K562 (cell line): Measurements from ENCODE around the gene SLC35B1. TPM values are rescaled to one million over a fixed set of nuclear protein-coding genes. Genes with fewer than 3 reads are reported as not detected.

Experiments
- ATAC-seq: fragments of 200-7000 bp; cut with Tn5 transposase; 3 replicates; pipeline ENCODE4 v1.9.1; 2020; ENCODE audit warnings: moderate library complexity
- BruUV-seq: library from RNA; stranded (reverse); fragments of 400-500 nt; replicated peaks from 2 replicates; lab custom pipeline; 2021; lab: Mats Ljungman, UMichigan
- CTCF ChIA-PET: fragments of 300-600 bp; formaldehyde crosslinking; extraction: SDS; loops from one replicate; lab custom pipeline; 2021; ENCODE audit warnings: low intra/inter-chr PET ratio; lab: Yijun Ruan, JAX
- POLR2A ChIA-PET: fragments of 300-600, 350-650 bp; sonication (Branson Sonifier 250); formaldehyde crosslinking; extraction: SDS; loops from one replicate; lab custom pipeline; 2021; ENCODE audit warnings: antibody characterized with exemption, inconsistent platforms; lab: Yijun Ruan, JAX
- DNase-seq, 4 experiments: peaks; one replicate each; pipeline versions ENCODE4 v3.0.0 to v3.0.0-alpha.2; 2011 to 2018; ENCODE audit warnings: low spot score in 3 of 4, mixed read lengths in 3 of 4; ENCODE audit errors: extremely low read depth in 1 of 4
- FAIRE-seq: peaks from 2 replicates; lab custom pipeline; 2011; peaks lifted over from hg19 to GRCh38; lab: Jason Lieb, UNC
- H2AFZ ChIP-seq: 2 replicates; pipeline ENCODE4 v1.6.0; 2011; ENCODE audit warnings: low read depth, low read length, control low read depth, inconsistent platforms
- H3K27ac ChIP-seq: fragments of 200-600 bp; 3 replicates; pipeline ENCODE4 v1.8.0; 2011; ENCODE audit warnings: low read depth, mild to moderate bottlenecking, control low read depth, inconsistent platforms, low read length, moderate library complexity, mixed read lengths; ENCODE audit errors: extremely low read depth
- H3K27me3 ChIP-seq, 2 experiments: fragments of 300-600 bp in 1 of 2; 2 replicates in 1 of 2; 3 replicates in 1 of 2; pipeline versions ENCODE4 v1.6.0 to v1.8.0; 2011; ENCODE audit warnings: inconsistent platforms in 2 of 2, low read length in 2 of 2, mild to moderate bottlenecking in 1 of 2, mixed read lengths in 1 of 2, moderate library complexity in 1 of 2; ENCODE audit not compliant: control insufficient read depth in 2 of 2, insufficient read depth in 2 of 2
- H3K36me3 ChIP-seq: fragments of 300-600 bp; 3 replicates; pipeline ENCODE4 v1.8.0; 2011; ENCODE audit warnings: mild to moderate bottlenecking, low read length, inconsistent platforms; ENCODE audit not compliant: control insufficient read depth, insufficient read depth
- H3K4me1 ChIP-seq, 2 experiments: fragments of 200-600 bp in 1 of 2; replicated peaks in 1 of 2; 2 replicates in 1 of 2; 3 replicates in 1 of 2; pipeline versions ENCODE4 v1.5.1 to v1.8.0; 2011; ENCODE audit warnings: inconsistent platforms in 2 of 2, low read length in 2 of 2, mild to moderate bottlenecking in 1 of 2, mixed read lengths in 1 of 2, moderate library complexity in 1 of 2; ENCODE audit not compliant: control insufficient read depth in 2 of 2, insufficient read depth in 2 of 2
- H3K4me2 ChIP-seq: 2 replicates; pipeline ENCODE4 v1.6.1; 2011; ENCODE audit warnings: low read length, control low read depth, inconsistent platforms, mixed read lengths; ENCODE audit not compliant: insufficient read depth
- H3K4me3 ChIP-seq: fragments of 200-600 bp; sonication (generic), shearing (Covaris generic); 2 replicates; pipeline ENCODE4 v1.5.1; 2016; ENCODE audit warnings: control low read depth, inconsistent platforms
- H3K79me2 ChIP-seq: fragments of 200-600 bp; 3 replicates; pipeline ENCODE4 v1.8.0; 2011; ENCODE audit warnings: low read length, inconsistent platforms; ENCODE audit not compliant: control insufficient read depth, insufficient read depth
- H3K9ac ChIP-seq, 2 experiments: 2 replicates each; pipeline versions ENCODE4 v1.6.0 to v1.6.1; 2011; ENCODE audit warnings: low read depth in 2 of 2, low read length in 2 of 2, control low read depth in 1 of 2, inconsistent platforms in 1 of 2, mild to moderate bottlenecking in 1 of 2, mixed read lengths in 1 of 2; ENCODE audit not compliant: insufficient read depth in 1 of 2
- H3K9me1 ChIP-seq: one replicate; pipeline ENCODE4 v1.6.0; 2011; ENCODE audit warnings: inconsistent platforms, mild to moderate bottlenecking, low read length, moderate library complexity; ENCODE audit not compliant: control insufficient read depth, insufficient read depth
- H3K9me3 ChIP-seq: replicated peaks from 2 replicates; pipeline ENCODE4 v1.5.1; 2011; ENCODE audit warnings: low read depth, low read length, inconsistent platforms; ENCODE audit not compliant: control insufficient read depth, insufficient read depth
- H4K20me1 ChIP-seq: replicated peaks from 2 replicates; pipeline ENCODE4 v1.6.1; 2011; ENCODE audit warnings: low read length, inconsistent platforms, mixed read lengths; ENCODE audit not compliant: control insufficient read depth, insufficient read depth
- ADNP ChIP-seq: fragments of 200-800 bp; sonication (Bioruptor generic); IDR thresholded peaks from 2 replicates; pipeline ENCODE4 v1.6.1; 2016; ENCODE audit warnings: missing genetic modification characterization, missing compliant biosample characterization
- BCOR ChIP-seq: fragments of 450-650 bp; IDR thresholded peaks from 2 replicates; pipeline ENCODE4 v1.6.1; 2016
- CBX1 ChIP-seq: sonication (generic); IDR thresholded peaks from 2 replicates; pipeline ENCODE4 v1.6.1; 2016; ENCODE audit warnings: antibody characterized with exemption, low read depth, mild to moderate bottlenecking
- CHD4 ChIP-seq: fragments of 200-600 bp; sonication (generic); IDR thresholded peaks from 3 replicates; pipeline ENCODE4 v1.6.1; 2012; ENCODE audit warnings: low read depth, mild to moderate bottlenecking, mixed read lengths, low read length, inconsistent platforms; ENCODE audit not compliant: insufficient read depth, insufficient replicate concordance, poor library complexity, severe bottlenecking
- GATAD2B ChIP-seq: fragments of 450-650 bp; IDR thresholded peaks from 2 replicates; pipeline ENCODE4 v1.6.1; 2017; ENCODE audit warnings: mild to moderate bottlenecking, borderline replicate concordance
- HDAC2 ChIP-seq: fragments of 450-650 bp; IDR thresholded peaks from 2 replicates; pipeline ENCODE4 v1.6.1; 2016; ENCODE audit warnings: mild to moderate bottlenecking
- KDM1A ChIP-seq, 2 experiments: fragments of 450-650 bp; IDR thresholded peaks; 2 replicates each; pipeline ENCODE4 v1.6.1; 2016; ENCODE audit warnings: mild to moderate bottlenecking in 2 of 2
- MTA3 ChIP-seq: fragments of 450-650 bp; formaldehyde crosslinking; IDR thresholded peaks from 2 replicates; pipeline ENCODE4 v1.6.1; 2017; ENCODE audit warnings: mild to moderate bottlenecking, borderline replicate concordance
- MYNN ChIP-seq, 2 experiments: sonication (generic); formaldehyde crosslinking in 1 of 2; IDR thresholded peaks; 2 replicates each; pipeline versions ENCODE4 v1.5.0 to v1.6.1; 2016 to 2020; ENCODE audit warnings: antibody characterized with exemption in 1 of 2, missing genetic modification reagents in 1 of 2
- RBM25 ChIP-seq: fragments of 200-400 bp; formaldehyde crosslinking; IDR thresholded peaks from 2 replicates; pipeline ENCODE4 v1.6.1; 2018; ENCODE audit warnings: low read length, low read depth, moderate library complexity; ENCODE audit not compliant: severe bottlenecking
- RCOR1 ChIP-seq, 2 experiments: IDR thresholded peaks; 2 replicates each; pipeline ENCODE4 v1.6.1; 2012; ENCODE audit warnings: low read depth in 2 of 2, low read length in 2 of 2, borderline replicate concordance in 1 of 2, improper control_type of control experiment in 1 of 2
- ZFX ChIP-seq: sonication (generic); formaldehyde crosslinking; IDR thresholded peaks from 2 replicates; pipeline ENCODE4 v1.8.0; 2022; ENCODE audit warnings: mild to moderate bottlenecking, missing genetic modification reagents, moderate library complexity
- ZNF175 ChIP-seq: fragments of 200-800 bp; sonication (Bioruptor generic); IDR thresholded peaks from 2 replicates; pipeline ENCODE4 v1.6.1; 2016; ENCODE audit warnings: low read depth, mild to moderate bottlenecking, missing genetic modification characterization, missing compliant biosample characterization
- ZNF224 ChIP-seq: sonication (generic); formaldehyde crosslinking; IDR thresholded peaks from 2 replicates; pipeline ENCODE4 v1.8.0; 2022; ENCODE audit warnings: mild to moderate bottlenecking, missing genetic modification reagents
- ZNF57 ChIP-seq: fragments of 450-650 bp; formaldehyde crosslinking; IDR thresholded peaks from 2 replicates; pipeline ENCODE4 v1.4.0; 2020; ENCODE audit warnings: mild to moderate bottlenecking, moderate library complexity
- ZNF77 ChIP-seq: fragments of 250-450 bp; sonication (Bioruptor Pico); IDR thresholded peaks from 2 replicates; pipeline ENCODE4 v1.5.0; 2020
- WGBS: fragments of 100-300 bp; shearing (Covaris generic); methylation state at CpG from one replicate; pipeline ENCODE4 v1.1.6; 2016; ENCODE audit warnings: low coverage, mixed read lengths; ENCODE audit not compliant: insufficient coverage; ENCODE audit errors: missing lambda C conversion rate; 5-methylcytosine and 5-hydroxymethylcytosine counted together
- in situ Hi-C: fragments of 300-500 bp; cut with MboI; formaldehyde crosslinking; loops from 4 replicates; pipeline ENCODE4 v1.15.0; 2018; ENCODE audit warnings: inconsistent platforms, mixed read lengths
- intact Hi-C: fragments of 100-400 bp; cut with micrococcal nuclease; formaldehyde crosslinking; loops from 2 replicates; pipeline ENCODE4 v1.14.2; 2022
- polyA plus RNA-seq, 8 experiments: library from polyadenylated mRNA; depleted of rRNA in 4 of 8; stranded (reverse) in 5 of 8; unstranded in 3 of 8; fragments of >200 nt; fragmentation: Nextera tagmentation in 2 of 8; fragmentation: Illumina TruSeq in 1 of 8; extraction: Ambion mirVana in 2 of 8; extraction: Trizol in 1 of 8; gene quantifications; 2 replicates each; pipeline versions ENCODE4 v1.2.1 to v1.2.3, GENCODE V29; 2011 to 2014; ENCODE audit warnings: inconsistent platforms in 1 of 8, missing spikeins in 1 of 8
- total RNA-seq, 7 experiments: library from RNA; depleted of rRNA in 6 of 7; stranded (reverse); fragments of >200 nt in 6 of 7; fragmentation: Illumina TruSeq in 2 of 7; extraction: Trizol in 2 of 7; gene quantifications; 2 replicates each; pipeline versions ENCODE4 v1.2.1 to v1.2.3, GENCODE V29; 2011 to 2021; ENCODE audit warnings: low replicate concordance in 1 of 7
- TF ChIP-seq, protein P1 (sequence below): fragments of 250-450 bp; sonication (Bioruptor Pico); IDR thresholded peaks from 2 replicates; pipeline ENCODE4 v1.6.1; 2021; ENCODE audit warnings: mild to moderate bottlenecking

Gene SLC35B1
- total and polyA plus RNA-seq, 9 of the 15 experiments (the other 6 are each of a cell fraction or from before 2014, with no cell fraction given): 51.4 to 87.9 (median 66.3) TPM

DNA sequence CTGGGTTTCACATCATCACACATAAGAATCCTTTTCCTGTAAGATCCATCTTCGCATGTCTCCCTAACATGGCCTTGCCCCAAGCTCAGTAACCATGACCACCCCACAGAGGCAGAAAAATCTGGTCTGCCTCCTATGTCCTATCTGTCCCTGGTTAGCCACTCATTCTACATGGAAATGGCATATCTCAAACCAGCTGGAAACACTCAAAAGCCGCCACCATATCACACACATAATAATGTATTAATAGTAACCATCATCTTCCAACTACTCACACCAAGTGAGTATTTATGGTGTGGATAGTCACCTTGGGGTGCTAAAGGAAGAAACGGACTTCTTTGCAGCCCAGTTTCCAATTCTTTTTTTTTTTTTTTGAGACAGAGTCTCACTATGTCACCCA lies 44.7 kb upstream of the SLC35B1 start (continued):
- TF ChIP-seq MTA3: no peak
- TF ChIP-seq ZFX (CRISPR knock-in tag): no peak

DNA sequence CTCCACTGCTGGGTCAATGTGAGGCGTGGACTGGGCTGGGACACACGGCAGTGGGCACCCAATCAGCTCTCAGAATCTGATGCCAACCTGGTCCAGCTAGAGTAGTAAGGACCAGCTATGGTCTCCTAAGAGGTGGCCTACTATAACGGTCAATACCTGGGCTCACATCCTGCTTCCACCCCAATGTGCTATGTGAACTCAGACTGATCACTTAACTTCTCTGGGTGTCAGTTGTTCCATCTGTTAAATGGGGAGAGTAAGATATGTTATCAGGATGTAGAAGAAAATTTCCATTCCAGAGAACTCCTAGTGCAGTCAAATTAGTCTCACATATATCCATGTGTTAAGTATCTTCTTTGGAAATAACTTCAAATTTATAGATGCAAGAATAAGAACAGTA lies 42.0 kb upstream of the SLC35B1 start:
- CTCF ChIA-PET: no interaction called here
- H3K4me2 ChIP-seq: no peak overlapping the region
- intact Hi-C loops: no loop called here
- H3K27ac ChIP-seq: no peak overlapping the region
- FAIRE-seq (no peak), DNase-seq (no peak), ATAC-seq (no peak)
- no peak overlapping the region; a peak in 1 of 4 replicates for H3K9ac ChIP-seq
- peaks cover 76% of the 10 kb centered on the region for H3K36me3 ChIP-seq
- H3K9me1 ChIP-seq: peaks cover 3% of the 10 kb centered on the region
- no TSS peak for BruUV-seq
- H3K4me1 ChIP-seq: peaks cover 14 to 50% of the 10 kb centered on the region in 2 experiments
- peaks cover 25% of the 10 kb centered on the region for H4K20me1 ChIP-seq
- TF ChIP-seq CHD4 (peak; percentile 78), RCOR1 (IDR thresholded peaks at IDR 0.05; ENCODE audit: borderline replicate concordance in 1 of 2, low read depth in 2 of 2, low read length in 2 of 2) (0 out of 4 replicates have a peak, but pooled peaks of 1 of the 2 experiments have one; percentile 33), ZNF224 (CRISPR knock-in tag) (no peak), ZNF57 (CRISPR knock-in tag) (no peak), KDM1A (IDR thresholded peaks at IDR 0.05) (peak; percentile 63 to 72), MYNN (IDR thresholded peaks at IDR 0.05) (no peak), MYNN (CRISPR knock-in tag; IDR thresholded peaks at IDR 0.05) (no peak), CBX1 (peak; percentile 66; the same call in 1 of the 2 replicates), GATAD2B (no peak), BCOR (peak; percentile 83), RBM25 (peak; percentile 91), ZNF175 (CRISPR knock-in tag) (no peak), ADNP (tag) (peak; percentile 94), HDAC2 (peak; percentile 76; the same call in 1 of the 2 replicates), ZNF77 (CRISPR knock-in tag) (no peak)
- TF ChIP-seq, protein P1, sequence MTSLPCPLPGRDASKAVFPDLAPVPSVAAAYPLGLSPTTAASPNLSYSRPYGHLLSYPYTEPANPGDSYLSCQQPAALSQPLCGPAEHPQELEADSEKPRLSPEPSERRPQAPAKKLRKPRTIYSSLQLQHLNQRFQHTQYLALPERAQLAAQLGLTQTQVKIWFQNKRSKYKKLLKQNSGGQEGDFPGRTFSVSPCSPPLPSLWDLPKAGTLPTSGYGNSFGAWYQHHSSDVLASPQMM (CRISPR knock-in tag): no peak
- no peak overlapping the region for H3K4me3 ChIP-seq
- H2AFZ ChIP-seq: no peak overlapping the region
- POLR2A ChIA-PET: interaction anchor here (1.4 to 3.9 kb wide), 3 partner anchors 9 to 13 kb away, joined by 3 to 18 read pairs (median 18); partner anchors contain the start of gene FAM117A
- H3K27me3 ChIP-seq: no peaks in the 10 kb centered on the region
- H3K79me2 ChIP-seq: peaks cover 88% of the 10 kb centered on the region
- WGBS: 94% methylated on average over 3 of the region's 3 CpGs
- in situ Hi-C loops: no loop called here
- no peaks in the 10 kb centered on the region for H3K9me3 ChIP-seq
